ENCODE results near the gene CAPN2.

GRCh38 chr1:223748405-223748772 lies 36.0 kb downstream of the CAPN2 start:
- TF ChIP-seq CTCF (conservative IDR thresholded peaks at IDR 0.05) (no peak), ZFX (IDR thresholded peaks at IDR 0.05) (no peak)

Measured in C4-2B (cell line).